GM12875 (cell line): ENCODE data around the gene USH2A.

Experiments used
- H3K4me3 ChIP-seq: one replicate; pipeline ENCODE4 v1.5.1; 2011; ENCODE audit warnings: low read depth, low read length, control low read depth
- TF ChIP-seq, protein P1 (sequence below): IDR thresholded peaks from 2 replicates; pipeline ENCODE4 v1.5.1; 2011; ENCODE audit warnings: low read depth, mild to moderate bottlenecking, control low read depth, inconsistent platforms, low read length, moderate library complexity, borderline replicate concordance; ENCODE audit not compliant: insufficient read depth

USH2A gene

DNA sequence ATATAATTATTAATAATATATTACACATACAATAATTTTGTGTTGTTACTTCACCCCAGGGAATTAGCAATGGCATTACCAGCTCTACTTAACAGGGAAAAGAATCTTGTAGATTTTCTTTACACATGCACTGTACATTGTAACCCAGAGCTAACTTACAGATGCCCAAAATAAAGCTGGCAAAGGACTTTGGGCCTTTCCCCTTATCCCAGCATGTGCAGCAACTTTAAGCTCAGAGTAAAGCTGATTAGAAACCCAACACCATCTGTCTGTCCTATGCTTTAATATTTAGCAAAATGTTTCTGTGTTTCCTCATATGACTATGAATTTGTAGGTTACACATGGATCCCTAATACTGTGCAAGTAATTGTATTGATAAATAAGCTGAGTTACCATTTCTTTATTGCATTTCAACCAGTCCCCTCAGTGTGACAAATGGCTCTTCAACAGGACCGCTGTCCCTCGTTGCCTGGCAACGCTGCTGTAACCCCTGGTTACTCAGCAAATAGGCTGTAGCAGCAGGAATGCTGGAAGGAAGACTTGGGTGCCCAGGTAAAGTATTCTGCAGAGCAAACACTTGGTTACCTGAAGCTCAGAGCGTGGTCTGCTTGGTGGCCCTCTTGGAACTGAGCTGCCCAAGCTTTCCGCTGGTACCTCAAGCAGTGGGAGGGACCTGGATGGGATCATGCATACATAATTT lies at the start of gene USH2A:
TSS of gene USH2A (minus strand) at position 628 of the 700 bp plus-strand sequence. CDS start 1,112 bp downstream, outside the sequence.
- H3K4me3 ChIP-seq: no peak within 1 kb of the TSS
- TF ChIP-seq, protein P1, sequence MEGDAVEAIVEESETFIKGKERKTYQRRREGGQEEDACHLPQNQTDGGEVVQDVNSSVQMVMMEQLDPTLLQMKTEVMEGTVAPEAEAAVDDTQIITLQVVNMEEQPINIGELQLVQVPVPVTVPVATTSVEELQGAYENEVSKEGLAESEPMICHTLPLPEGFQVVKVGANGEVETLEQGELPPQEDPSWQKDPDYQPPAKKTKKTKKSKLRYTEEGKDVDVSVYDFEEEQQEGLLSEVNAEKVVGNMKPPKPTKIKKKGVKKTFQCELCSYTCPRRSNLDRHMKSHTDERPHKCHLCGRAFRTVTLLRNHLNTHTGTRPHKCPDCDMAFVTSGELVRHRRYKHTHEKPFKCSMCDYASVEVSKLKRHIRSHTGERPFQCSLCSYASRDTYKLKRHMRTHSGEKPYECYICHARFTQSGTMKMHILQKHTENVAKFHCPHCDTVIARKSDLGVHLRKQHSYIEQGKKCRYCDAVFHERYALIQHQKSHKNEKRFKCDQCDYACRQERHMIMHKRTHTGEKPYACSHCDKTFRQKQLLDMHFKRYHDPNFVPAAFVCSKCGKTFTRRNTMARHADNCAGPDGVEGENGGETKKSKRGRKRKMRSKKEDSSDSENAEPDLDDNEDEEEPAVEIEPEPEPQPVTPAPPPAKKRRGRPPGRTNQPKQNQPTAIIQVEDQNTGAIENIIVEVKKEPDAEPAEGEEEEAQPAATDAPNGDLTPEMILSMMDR: no peak

GRCh38 chr1:216466162-216466801 lies 43.0 kb upstream of the USH2A start:
- no peak overlapping the region for H3K4me3 ChIP-seq
- TF ChIP-seq, protein P1: no peak

DNA sequence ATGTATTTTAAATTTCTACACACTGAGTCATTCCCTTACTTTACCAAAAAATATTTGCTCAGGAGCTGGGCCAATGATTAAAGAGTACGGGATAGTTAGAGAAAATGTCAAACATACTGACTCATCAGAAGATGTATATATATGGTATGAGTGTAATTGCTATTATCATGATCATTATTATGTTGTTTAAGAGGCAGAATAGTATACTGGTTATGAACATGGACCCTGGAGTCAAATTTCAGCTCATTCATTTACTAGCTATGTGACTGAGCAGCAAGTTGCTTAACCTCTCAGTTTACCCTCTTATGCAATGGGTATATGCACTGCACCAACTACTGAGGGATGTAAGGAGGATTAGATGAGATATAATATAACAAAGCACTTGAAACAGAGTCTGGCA lies 41.2 kb upstream of the USH2A start:
- TF ChIP-seq, protein P1: no peak

DNA sequence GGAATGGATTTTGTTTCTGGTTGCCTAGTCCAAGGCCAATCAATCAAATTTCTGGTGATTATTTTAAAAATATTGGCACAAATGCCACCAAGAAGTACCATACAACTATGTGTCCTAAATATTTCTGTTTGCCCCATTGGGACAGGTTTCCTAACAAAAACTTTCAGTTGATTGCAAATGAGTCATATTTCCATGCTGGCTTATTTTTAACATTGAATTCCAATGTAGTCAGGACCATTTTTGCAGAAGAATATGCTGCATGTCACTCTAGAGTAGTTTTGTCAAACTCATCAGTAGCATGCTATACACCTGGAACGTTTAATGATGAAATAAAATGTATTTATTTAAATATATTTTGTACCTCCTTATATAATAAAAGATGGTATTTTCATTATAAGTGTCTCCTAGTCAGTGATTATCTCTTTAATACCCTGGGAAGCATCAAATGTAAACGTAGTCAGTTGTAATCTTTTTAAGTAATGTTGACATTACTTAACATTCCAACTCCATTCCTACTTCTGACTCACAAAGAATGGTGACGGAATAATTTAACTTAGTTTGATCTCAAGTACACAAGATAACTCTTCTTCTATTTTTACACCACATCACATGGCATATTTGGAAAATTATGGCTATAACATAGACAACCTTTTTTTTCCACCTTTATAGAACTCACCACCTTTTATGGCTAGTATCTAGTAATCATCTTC lies 39.0 kb upstream of the USH2A start:
- TF ChIP-seq, protein P1: no peak
- H3K4me3 ChIP-seq: no peak overlapping the region

More for the DNA sequence above, 41.2 kb upstream of the USH2A start:
- no peak overlapping the region for H3K4me3 ChIP-seq

DNA sequence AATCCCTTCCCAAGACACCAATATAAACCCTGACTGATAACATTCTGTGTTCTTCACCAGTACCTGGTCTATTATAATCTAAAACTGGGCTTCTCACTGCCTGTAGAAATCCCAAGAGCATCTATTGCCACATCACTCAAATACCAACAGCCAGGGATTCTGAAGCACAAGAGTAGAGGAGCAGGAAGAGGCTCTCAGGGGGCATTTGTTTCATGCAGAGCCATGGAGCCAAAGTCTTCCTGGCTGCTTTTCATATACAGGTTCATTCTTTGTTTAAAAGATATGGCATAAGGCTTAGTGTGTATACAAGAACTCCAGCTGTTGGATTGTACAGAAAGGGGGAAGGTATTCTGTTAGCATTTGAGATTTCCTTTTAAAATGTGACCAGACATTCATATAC lies 38.2 kb upstream of the USH2A start:
- no peak overlapping the region for H3K4me3 ChIP-seq
- TF ChIP-seq, protein P1: no peak

DNA sequence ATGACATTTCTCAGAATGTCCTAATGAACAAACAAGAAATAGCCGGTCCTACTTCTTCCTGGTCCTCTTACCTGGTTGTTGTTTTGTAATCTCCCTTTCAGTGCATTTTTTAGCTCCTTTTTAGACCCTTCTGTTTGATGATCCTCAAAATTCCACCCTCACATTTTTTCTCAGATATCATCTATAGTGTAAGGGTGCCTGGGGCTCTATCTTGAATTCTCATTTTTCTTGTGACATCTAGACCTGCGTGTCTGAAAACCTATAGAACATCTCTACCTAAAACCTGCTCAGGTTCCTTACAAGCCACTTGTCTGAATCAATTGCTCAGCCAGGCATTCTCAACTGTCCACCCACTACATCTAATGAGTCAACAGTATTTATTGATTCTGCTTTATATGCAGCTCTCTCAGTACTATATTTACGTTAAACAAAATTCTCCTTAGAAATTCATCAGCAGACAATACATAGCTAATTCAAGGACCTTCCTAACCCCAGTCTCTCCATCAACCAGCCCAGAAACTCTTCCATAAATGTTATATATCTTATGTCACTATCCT lies 36.5 kb upstream of the USH2A start:
- no peak overlapping the region for H3K4me3 ChIP-seq
- TF ChIP-seq, protein P1: no peak

GRCh38 chr1:216458812-216459211 lies 35.6 kb upstream of the USH2A start:
- H3K4me3 ChIP-seq: no peak overlapping the region
- TF ChIP-seq, protein P1: no peak
